NB4 (cell line): Measurements from ENCODE around the gene DUSP22.

Experiments used
- DNase-seq: peaks from one replicate; pipeline ENCODE4 v3.0.0; 2010; ENCODE audit warnings: low read depth
- H3K4me3 ChIP-seq: one replicate; pipeline ENCODE4 v1.5.1; 2011; ENCODE audit warnings: mild to moderate bottlenecking, low read depth, low read length, moderate library complexity
- MYC ChIP-seq: IDR thresholded peaks from 2 replicates; pipeline ENCODE4 v1.6.1; 2011; ENCODE audit warnings: low read depth, low read length
- POLR2A ChIP-seq: IDR thresholded peaks from 2 replicates; pipeline ENCODE4 v1.6.1; 2011; ENCODE audit warnings: mild to moderate bottlenecking; ENCODE audit not compliant: insufficient read length; ENCODE audit errors: extremely low read depth
- TF ChIP-seq, protein P1 (sequence below): IDR thresholded peaks from one replicate; pipeline ENCODE4 v1.5.1; 2012; ENCODE audit warnings: low read depth, low read length
- TF ChIP-seq, protein P2 (sequence below): IDR thresholded peaks from 2 replicates; pipeline ENCODE4 v1.6.1; 2011; ENCODE audit warnings: low read depth, low read length

Gene DUSP22

DNA sequence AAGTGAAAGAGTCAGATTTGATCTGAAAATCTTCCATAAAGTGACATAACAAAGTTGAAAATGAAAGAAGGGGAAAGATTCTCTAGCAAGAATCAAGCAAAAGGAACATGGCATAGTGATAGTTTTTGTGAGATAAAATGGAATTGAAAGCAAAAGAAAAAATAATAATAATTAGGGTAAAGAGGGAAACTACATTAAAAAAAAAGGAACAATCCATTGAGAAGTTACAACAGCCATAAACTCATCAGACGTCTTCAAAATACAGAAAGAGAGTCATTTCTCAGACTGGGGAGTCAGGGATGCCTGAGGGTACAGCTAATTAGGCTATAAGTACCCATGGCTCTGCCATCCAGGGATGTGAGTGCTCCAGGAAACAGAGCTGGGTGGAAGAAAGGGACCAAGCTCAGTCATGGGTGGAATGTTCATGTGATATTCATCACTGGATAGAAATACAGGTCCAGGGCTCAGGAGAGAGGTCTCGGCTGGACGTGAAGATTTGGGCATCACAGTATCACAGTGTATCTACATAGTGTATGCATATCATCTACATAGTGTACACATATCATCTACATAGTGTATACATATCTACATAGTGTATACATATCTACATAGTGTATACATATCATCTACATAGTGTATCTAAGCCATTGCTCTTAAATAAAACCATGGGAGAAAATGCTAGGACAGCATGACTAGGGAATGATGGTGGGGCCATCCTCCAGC, 29.4 kb downstream of the DUSP22 start:
- no peak overlapping the region for H3K4me3 ChIP-seq
- TF ChIP-seq MYC (no peak), POLR2A (no peak)
- TF ChIP-seq, protein P1, sequence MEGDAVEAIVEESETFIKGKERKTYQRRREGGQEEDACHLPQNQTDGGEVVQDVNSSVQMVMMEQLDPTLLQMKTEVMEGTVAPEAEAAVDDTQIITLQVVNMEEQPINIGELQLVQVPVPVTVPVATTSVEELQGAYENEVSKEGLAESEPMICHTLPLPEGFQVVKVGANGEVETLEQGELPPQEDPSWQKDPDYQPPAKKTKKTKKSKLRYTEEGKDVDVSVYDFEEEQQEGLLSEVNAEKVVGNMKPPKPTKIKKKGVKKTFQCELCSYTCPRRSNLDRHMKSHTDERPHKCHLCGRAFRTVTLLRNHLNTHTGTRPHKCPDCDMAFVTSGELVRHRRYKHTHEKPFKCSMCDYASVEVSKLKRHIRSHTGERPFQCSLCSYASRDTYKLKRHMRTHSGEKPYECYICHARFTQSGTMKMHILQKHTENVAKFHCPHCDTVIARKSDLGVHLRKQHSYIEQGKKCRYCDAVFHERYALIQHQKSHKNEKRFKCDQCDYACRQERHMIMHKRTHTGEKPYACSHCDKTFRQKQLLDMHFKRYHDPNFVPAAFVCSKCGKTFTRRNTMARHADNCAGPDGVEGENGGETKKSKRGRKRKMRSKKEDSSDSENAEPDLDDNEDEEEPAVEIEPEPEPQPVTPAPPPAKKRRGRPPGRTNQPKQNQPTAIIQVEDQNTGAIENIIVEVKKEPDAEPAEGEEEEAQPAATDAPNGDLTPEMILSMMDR: no peak
- TF ChIP-seq, protein P2, sequence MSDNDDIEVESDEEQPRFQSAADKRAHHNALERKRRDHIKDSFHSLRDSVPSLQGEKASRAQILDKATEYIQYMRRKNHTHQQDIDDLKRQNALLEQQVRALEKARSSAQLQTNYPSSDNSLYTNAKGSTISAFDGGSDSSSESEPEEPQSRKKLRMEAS: no peak
- no peak for DNase-seq

DNA sequence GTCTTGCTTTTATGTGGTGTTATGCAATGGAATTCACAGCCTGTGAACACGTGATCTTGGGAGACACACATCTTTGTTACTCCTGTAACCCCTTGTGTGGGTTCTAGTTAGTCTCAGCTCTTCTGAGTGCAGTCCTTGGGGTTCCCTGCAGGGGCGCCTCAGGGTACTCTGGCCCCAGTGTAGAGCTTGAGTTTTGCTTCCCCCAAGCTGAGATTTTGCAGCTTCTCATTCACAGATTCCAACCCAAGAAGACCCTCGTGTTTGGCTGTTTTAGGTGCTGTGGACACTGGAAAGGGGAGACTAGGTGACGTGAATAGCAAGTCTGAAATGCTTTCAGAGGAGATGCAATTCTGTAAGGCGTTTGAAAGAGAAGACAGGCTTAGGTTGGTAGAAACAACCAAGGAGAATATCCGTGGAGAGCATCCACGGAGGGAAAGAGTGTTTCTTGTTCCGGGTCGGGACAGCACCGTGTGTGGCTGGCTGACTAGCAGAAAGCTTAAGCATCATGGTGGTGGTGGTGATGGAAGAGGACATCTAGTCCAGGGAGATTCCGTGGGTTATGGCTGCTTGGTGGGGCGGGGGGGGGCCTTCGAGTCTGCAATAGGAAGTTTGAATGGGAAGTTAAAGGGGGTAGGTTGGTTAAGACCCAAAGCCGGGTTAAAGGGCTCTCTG, 30.1 kb downstream of the DUSP22 start:
- TF ChIP-seq MYC (no peak), POLR2A (no peak)
- TF ChIP-seq, protein P2: no peak
- TF ChIP-seq, protein P1: peak; percentile 62
- peak; percentile 36 for DNase-seq
- H3K4me3 ChIP-seq: no peak overlapping the region

DNA sequence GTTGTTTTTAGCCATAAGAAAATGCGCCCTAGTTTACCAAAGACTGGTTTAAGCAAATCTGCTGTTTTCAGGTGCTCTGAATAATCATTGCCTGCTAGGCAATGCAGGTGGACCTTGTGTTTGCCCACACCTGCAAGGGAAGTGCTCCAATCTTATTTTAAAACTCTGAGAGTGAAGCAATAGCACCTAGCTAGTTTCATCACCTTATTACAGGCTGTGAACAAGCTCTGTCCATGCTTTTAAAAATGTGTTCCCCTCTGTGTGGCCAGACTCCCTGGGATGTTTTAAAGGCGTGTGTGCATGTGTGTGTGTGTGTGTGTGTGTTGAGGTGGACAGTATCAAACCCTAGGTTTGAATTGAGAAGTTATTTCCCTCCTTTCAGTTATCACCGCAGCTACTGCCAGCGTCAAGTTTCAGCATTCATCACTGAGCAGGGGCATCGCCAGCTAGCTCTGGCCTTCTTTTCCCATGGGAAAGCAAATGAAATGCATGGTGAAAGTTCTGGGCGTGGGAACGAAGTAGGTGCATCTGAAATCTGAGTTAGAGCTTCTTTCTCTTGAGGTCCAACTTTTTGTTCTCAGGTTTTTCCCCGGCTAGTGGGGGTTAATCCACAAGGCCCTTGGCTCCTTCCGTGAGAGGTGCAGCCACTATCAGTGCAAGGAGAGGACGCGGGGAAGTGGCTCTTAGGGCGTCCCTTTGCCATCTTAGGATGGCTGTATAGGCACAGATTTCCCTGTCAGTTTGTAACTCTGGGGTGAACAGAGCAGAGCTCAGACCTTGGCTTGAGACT, 30.8 kb downstream of the DUSP22 start:
- DNase-seq: no peak
- TF ChIP-seq MYC (no peak), POLR2A (no peak)
- TF ChIP-seq, protein P1: no peak
- TF ChIP-seq, protein P2: no peak
- H3K4me3 ChIP-seq: no peak overlapping the region

DNA sequence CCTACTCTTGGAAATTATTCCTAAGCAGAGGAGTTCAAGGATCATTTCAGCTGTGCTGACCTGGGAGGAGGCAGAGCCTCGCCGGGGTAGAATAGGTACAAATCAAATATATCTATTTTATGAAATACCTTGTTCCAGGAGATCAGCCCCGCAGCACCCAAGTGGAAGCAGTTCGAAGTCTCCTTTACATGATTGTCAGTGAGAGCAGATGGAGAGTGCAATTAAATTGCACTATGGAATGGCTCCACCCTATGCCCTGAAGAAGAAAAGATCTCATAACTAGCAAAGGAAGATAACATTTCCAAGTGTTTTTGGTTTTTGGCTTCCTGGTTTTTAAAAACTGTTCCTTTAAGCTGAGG, 31.4 kb downstream of the DUSP22 start:
- H3K4me3 ChIP-seq: no peak overlapping the region
- no peak for DNase-seq
- TF ChIP-seq, protein P2: no peak
- TF ChIP-seq, protein P1: no peak
- TF ChIP-seq MYC (no peak), POLR2A (no peak)

DNA sequence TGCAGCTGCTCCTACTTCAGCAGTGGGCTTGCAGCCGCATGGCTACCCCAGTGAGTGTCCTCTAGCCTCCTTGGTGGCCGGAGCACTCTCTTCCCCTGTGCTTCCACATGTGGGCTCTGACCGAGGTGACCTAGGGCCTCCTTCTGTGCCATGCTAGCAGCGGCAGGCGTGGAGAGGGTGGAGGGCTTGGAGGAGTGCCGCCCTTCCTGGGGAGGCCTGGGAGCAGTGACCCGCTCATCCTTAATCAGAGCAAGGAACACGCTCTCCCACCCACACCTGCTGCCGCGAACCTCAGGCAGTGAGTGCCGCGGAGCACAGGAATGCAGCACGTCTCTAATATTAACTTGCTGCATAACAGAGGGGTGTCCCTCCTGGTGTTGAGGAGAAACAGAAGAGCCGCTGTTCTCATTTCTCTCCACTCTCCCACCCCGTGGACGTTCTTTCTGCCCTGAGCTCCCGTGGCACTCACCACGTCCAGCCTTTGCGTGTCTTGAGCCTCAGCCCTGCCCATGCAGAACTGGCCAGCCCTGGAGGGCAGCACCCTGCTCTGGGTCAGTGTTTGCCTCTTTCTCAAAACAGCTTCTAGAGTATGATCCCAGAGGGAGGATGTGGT, 31.9 kb downstream of the DUSP22 start:
- TF ChIP-seq, protein P1: no peak
- TF ChIP-seq MYC (no peak), POLR2A (no peak)
- TF ChIP-seq, protein P2: no peak
- DNase-seq: no peak
- no peak overlapping the region for H3K4me3 ChIP-seq
